Measurements from ENCODE around the gene STON2. TPM values are rescaled to one million over a fixed set of nuclear protein-coding genes. Genes with fewer than 3 reads are reported as not detected.
"Not testable (repeated sequence)": the region's sequence is repeated elsewhere in the genome, so short reads cannot be mapped to it uniquely, and the experiment has no call there.

The STON2 gene
- total RNA-seq, 1 experiment from 2014 or later, result 9.1 TPM

GRCh38 chr14:81382517-81383225, 17.5 kb downstream of the STON2 start:
- no peaks in the 10 kb centered on the region for H3K9me3 ChIP-seq (ENCODE audit: insufficient read depth, low read depth)
- H3F3A ChIP-seq (ENCODE audit: insufficient read depth, low read depth), result no peaks in the 10 kb centered on the region
- H3K36me3 ChIP-seq (ENCODE audit: low read depth), result no peaks in the 10 kb centered on the region
- no peak overlapping the region for H2AFZ ChIP-seq
- no peaks in the 10 kb centered on the region for H4K20me1 ChIP-seq (ENCODE audit: insufficient read depth)
- H3K79me2 ChIP-seq (ENCODE audit: low read depth), result no peaks in the 10 kb centered on the region
- DNase-seq, result no peak
- no peaks in the 10 kb centered on the region for H3K27me3 ChIP-seq (ENCODE audit: insufficient read depth, low read depth)
- H3K9me2 ChIP-seq (ENCODE audit: insufficient read depth), result no peaks in the 10 kb centered on the region
- peaks cover 15% of the 10 kb centered on the region for H3K4me1 ChIP-seq (replicated peaks; ENCODE audit: insufficient read depth)
- POLR2A ChIA-PET (ENCODE audit: unreplicated experiment), result no interaction called here
- intact Hi-C loops (cut with micrococcal nuclease; ENCODE audit: unreplicated experiment), result no loop called here
- H3K4me2 ChIP-seq, result no peak overlapping the region
- no TSS peak for BruUV-seq (replicated peaks)
- H3K4me3 ChIP-seq, result no peak overlapping the region
- CTCF ChIA-PET, result no interaction called here
- no peak overlapping the region for H3K27ac ChIP-seq
- TF ChIP-seq CTCF (conservative IDR thresholded peaks at IDR 0.05) (no peak), EZH2 (IDR thresholded peaks at IDR 0.05; ENCODE audit: low read depth) (no peak)

- H2AFZ ChIP-seq; H3K4me1 ChIP-seq (replicated peaks; ENCODE audit: insufficient read depth); CTCF ChIA-PET; H3K4me3 ChIP-seq; intact Hi-C loops (cut with micrococcal nuclease; ENCODE audit: unreplicated experiment); H3K9me3 ChIP-seq (ENCODE audit: insufficient read depth, low read depth); POLR2A ChIA-PET (ENCODE audit: unreplicated experiment); H3K27me3 ChIP-seq (ENCODE audit: insufficient read depth, low read depth); H3K36me3 ChIP-seq (ENCODE audit: low read depth); DNase-seq; H3K27ac ChIP-seq; H4K20me1 ChIP-seq (ENCODE audit: insufficient read depth); H3F3A ChIP-seq (ENCODE audit: insufficient read depth, low read depth); H3K79me2 ChIP-seq (ENCODE audit: low read depth); BruUV-seq (replicated peaks); H3K9me2 ChIP-seq (ENCODE audit: insufficient read depth); H3K4me2 ChIP-seq: not testable (repeated sequence)
Measured at GRCh38 chr14:81380009-81380408, 20.1 kb downstream of the STON2 start.

GRCh38 chr14:81371802-81372201, 28.3 kb downstream of the STON2 start:
- Histone ChIP-seq H3K79me2 (ENCODE audit: low read depth) (no peaks in the 10 kb centered on the region), H3K9me3 (ENCODE audit: insufficient read depth, low read depth) (no peaks in the 10 kb centered on the region), H3K27ac (no peak overlapping the region), H3K36me3 (ENCODE audit: low read depth) (no peaks in the 10 kb centered on the region), H3K4me1 (replicated peaks; ENCODE audit: insufficient read depth) (no peaks in the 10 kb centered on the region), H3K9me2 (ENCODE audit: insufficient read depth) (no peaks in the 10 kb centered on the region), H4K20me1 (ENCODE audit: insufficient read depth) (no peaks in the 10 kb centered on the region), H2AFZ (no peak overlapping the region), H3K4me2 (no peak overlapping the region), H3K4me3 (no peak overlapping the region), H3F3A (ENCODE audit: insufficient read depth, low read depth) (no peaks in the 10 kb centered on the region), H3K27me3 (ENCODE audit: insufficient read depth, low read depth) (no peaks in the 10 kb centered on the region)
- no TSS peak for BruUV-seq (replicated peaks)
- no peak for DNase-seq
- ChIA-PET POLR2A (ENCODE audit: unreplicated experiment) (no interaction called here), CTCF (no interaction called here)
- TF ChIP-seq EZH2 (IDR thresholded peaks at IDR 0.05; ENCODE audit: low read depth) (no peak), CTCF (conservative IDR thresholded peaks at IDR 0.05) (no peak)
- intact Hi-C loops (cut with micrococcal nuclease; ENCODE audit: unreplicated experiment), result no loop called here

- Histone ChIP-seq H3K9me3 (ENCODE audit: insufficient read depth, low read depth) (no peaks in the 10 kb centered on the region), H2AFZ (no peak overlapping the region), H3K79me2 (ENCODE audit: low read depth) (no peaks in the 10 kb centered on the region), H3K27me3 (ENCODE audit: insufficient read depth, low read depth) (no peaks in the 10 kb centered on the region), H3K9me2 (ENCODE audit: insufficient read depth) (no peaks in the 10 kb centered on the region), H3K4me2 (no peak overlapping the region), H4K20me1 (ENCODE audit: insufficient read depth) (no peaks in the 10 kb centered on the region), H3K36me3 (ENCODE audit: low read depth) (no peaks in the 10 kb centered on the region), H3K4me3 (no peak overlapping the region), H3F3A (ENCODE audit: insufficient read depth, low read depth) (no peaks in the 10 kb centered on the region), H3K27ac (no peak overlapping the region), H3K4me1 (replicated peaks; ENCODE audit: insufficient read depth) (no peaks in the 10 kb centered on the region)
- CTCF ChIA-PET, result no interaction called here
- TF ChIP-seq CTCF (conservative IDR thresholded peaks at IDR 0.05), result no peak
- TF ChIP-seq EZH2 (IDR thresholded peaks at IDR 0.05; ENCODE audit: low read depth), result no peak
- intact Hi-C loops (cut with micrococcal nuclease; ENCODE audit: unreplicated experiment), result no loop called here
- no TSS peak for BruUV-seq (replicated peaks)
- DNase-seq, result no peak
- POLR2A ChIA-PET (ENCODE audit: unreplicated experiment), result no interaction called here
Measured at GRCh38 chr14:81367563-81367962, 32.6 kb downstream of the STON2 start.
